ENCODE data around the gene ABHD17C. TPM values are rescaled to one million over a fixed set of nuclear protein-coding genes. Genes with fewer than 3 reads are reported as not detected.

Gene ABHD17C
- total and polyA plus RNA-seq, 2 experiments from 2014 or later, result 11.3 to 23.8 TPM

GRCh38 chr15:80727596-80727995 lies 32.5 kb downstream of the ABHD17C start (continued):
- TF ChIP-seq CREB1 (CRISPR knock-in tag; IDR thresholded peaks at IDR 0.05; ENCODE audit: low read depth) (no peak), CTCF (conservative IDR thresholded peaks at IDR 0.05; ENCODE audit: low read depth in 2 of 2) (no peak), EZH2phosphoT487 (IDR thresholded peaks at IDR 0.05; ENCODE audit: unreplicated experiment) (no peak), ZNF331 (CRISPR knock-in tag; IDR thresholded peaks at IDR 0.05; ENCODE audit: low read depth) (no peak)

- Histone ChIP-seq H3K9me2 (ENCODE audit: insufficient read depth) (no peaks in the 10 kb centered on the region), H3K79me2 (replicated peaks; ENCODE audit: insufficient read depth) (peaks cover 25% of the 10 kb centered on the region), H3K4me1 (ENCODE audit: insufficient read depth) (no peaks in the 10 kb centered on the region), H3K27me3 (ENCODE audit: insufficient read depth) (no peaks in the 10 kb centered on the region), H3K4me2 (no peak overlapping the region), H4K20me1 (replicated peaks; ENCODE audit: insufficient read depth) (peaks cover 12% of the 10 kb centered on the region; the same call in 1 of the 2 replicates), H3K4me3 (no peak overlapping the region), H3K27ac (ENCODE audit: low read depth) (no peak overlapping the region), H3K36me3 (ENCODE audit: insufficient read depth) (peaks cover 4% of the 10 kb centered on the region; the same call in 1 of the 2 replicates), H2AFZ (no peak overlapping the region), H3F3A (replicated peaks; ENCODE audit: low read depth) (no peaks in the 10 kb centered on the region)
- Mint-ChIP-seq H3K4me1 (peaks cover 31% of the 10 kb centered on the region), H3K27ac (no peak overlapping the region), H3K4me3 (no peak overlapping the region), H3K36me3 (ENCODE audit: low read depth) (peaks cover 18% of the 10 kb centered on the region), H3K27me3 (ENCODE audit: insufficient read depth, low read depth, poor library complexity) (peaks cover 2% of the 10 kb centered on the region), H3K9me3 (peaks cover 18% of the 10 kb centered on the region)
- ATAC-seq (no peak), DNase-seq (ENCODE audit: low spot score) (no peak)
- TF ChIP-seq ZNF114 (CRISPR knock-in tag; IDR thresholded peaks at IDR 0.05), result no peak
- no peak for TF ChIP-seq NANOG (IDR thresholded peaks at IDR 0.05; ENCODE audit: borderline replicate concordance)
- no peak for TF ChIP-seq EZH2phosphoT487 (IDR thresholded peaks at IDR 0.05; ENCODE audit: unreplicated experiment)
- TF ChIP-seq ZNF331 (CRISPR knock-in tag; IDR thresholded peaks at IDR 0.05; ENCODE audit: low read depth), result no peak
- TF ChIP-seq POLR2AphosphoS5 (IDR thresholded peaks at IDR 0.05; ENCODE audit: low read depth), result no peak
- no peak for TF ChIP-seq REST (IDR thresholded peaks at IDR 0.05; ENCODE audit: unreplicated experiment)
- no peak for TF ChIP-seq EZH2 (IDR thresholded peaks at IDR 0.05; ENCODE audit: low read depth, unreplicated experiment)
- no peak for TF ChIP-seq STAT1 (IDR thresholded peaks at IDR 0.05; ENCODE audit: unreplicated experiment)
- TF ChIP-seq CREB1 (CRISPR knock-in tag; IDR thresholded peaks at IDR 0.05; ENCODE audit: low read depth), result no peak
- TF ChIP-seq JUNB (IDR thresholded peaks at IDR 0.05; ENCODE audit: unreplicated experiment), result no peak
- no peak for TF ChIP-seq ETS1 (IDR thresholded peaks at IDR 0.05)
- no peak for TF ChIP-seq CTCF (conservative IDR thresholded peaks at IDR 0.05; ENCODE audit: low read depth in 2 of 2)
Measured at GRCh38 chr15:80730387-80730786, 35.3 kb downstream of the ABHD17C start.
